Ovary (tissue), 3 donors: ENCODE data around the gene CCDC187.

ENCODE experiments used
- EP300 ChIP-seq: sonication (generic); formaldehyde crosslinking; IDR thresholded peaks from one replicate; pipeline ENCODE4 v1.6.1; 2017; ENCODE audit warnings: antibody characterized with exemption
- TF ChIP-seq, protein P1 (sequence below), 3 donors: fragments of 450-650 bp in 2 of 3; fragments of 200-600 bp in 1 of 3; IDR thresholded peaks; one replicate each; pipeline versions ENCODE4 v1.5.1 to v1.8.0; 2016 to 2022; ENCODE audit warnings: antibody characterized with exemption in 3 of 3, mild to moderate bottlenecking in 1 of 3
- donor health status: DM: no; HTN: no; CAD: no.

DNA sequence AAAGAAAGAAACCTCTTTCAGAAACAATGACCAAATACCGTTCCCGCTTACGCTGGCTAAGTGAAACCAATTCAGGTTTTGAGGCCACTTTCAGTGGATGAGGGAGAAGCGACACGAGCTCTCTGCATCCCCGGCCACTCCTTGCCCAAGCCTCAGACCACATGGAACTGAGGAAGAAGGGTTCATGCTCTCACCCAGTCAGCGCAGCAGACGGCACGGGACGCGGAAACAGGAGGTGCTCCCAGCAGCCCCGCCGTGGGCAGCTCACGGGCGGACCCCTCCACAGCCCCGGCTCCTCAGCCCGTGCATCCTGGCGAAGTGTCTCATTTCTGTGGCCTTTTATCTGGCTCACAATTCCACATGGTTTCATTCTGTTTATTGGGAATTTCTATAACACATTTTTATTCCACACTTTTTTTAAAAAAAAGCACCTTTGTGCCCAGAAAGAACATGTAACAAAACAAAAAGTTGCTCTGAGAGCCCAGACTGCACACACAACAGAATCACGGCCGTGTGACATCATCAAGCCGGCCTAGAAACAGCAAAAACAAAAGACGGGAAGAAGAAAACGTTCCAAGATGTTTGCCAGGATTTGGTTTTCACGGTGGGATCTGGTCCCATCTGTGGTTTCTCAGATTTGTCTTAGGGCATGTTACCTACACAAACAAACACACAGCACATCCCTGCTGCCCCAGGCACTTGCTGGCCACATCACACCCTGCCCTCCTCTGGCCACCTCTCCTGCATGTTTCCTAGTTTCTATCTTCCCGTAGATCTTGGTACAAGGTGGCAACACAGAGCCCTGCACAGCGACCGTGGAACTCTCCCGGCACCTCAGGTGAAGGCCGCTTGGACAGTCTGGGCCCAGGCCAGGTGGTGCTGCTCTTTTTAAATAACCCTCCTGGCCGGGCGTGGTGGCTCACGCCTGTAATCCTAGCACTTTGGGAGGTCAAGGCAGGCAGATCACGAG lies 74.5 kb downstream of the CCDC187 start:
- TF ChIP-seq, protein P1, sequence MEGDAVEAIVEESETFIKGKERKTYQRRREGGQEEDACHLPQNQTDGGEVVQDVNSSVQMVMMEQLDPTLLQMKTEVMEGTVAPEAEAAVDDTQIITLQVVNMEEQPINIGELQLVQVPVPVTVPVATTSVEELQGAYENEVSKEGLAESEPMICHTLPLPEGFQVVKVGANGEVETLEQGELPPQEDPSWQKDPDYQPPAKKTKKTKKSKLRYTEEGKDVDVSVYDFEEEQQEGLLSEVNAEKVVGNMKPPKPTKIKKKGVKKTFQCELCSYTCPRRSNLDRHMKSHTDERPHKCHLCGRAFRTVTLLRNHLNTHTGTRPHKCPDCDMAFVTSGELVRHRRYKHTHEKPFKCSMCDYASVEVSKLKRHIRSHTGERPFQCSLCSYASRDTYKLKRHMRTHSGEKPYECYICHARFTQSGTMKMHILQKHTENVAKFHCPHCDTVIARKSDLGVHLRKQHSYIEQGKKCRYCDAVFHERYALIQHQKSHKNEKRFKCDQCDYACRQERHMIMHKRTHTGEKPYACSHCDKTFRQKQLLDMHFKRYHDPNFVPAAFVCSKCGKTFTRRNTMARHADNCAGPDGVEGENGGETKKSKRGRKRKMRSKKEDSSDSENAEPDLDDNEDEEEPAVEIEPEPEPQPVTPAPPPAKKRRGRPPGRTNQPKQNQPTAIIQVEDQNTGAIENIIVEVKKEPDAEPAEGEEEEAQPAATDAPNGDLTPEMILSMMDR (IDR thresholded peaks at IDR 0.05), result no peak
- TF ChIP-seq EP300, result no peak
